Measurements from ENCODE around the gene FGR.
A peak's percentile ranks its signal among the peaks of the same experiment; 100 is the strongest.

Gene FGR

DNA sequence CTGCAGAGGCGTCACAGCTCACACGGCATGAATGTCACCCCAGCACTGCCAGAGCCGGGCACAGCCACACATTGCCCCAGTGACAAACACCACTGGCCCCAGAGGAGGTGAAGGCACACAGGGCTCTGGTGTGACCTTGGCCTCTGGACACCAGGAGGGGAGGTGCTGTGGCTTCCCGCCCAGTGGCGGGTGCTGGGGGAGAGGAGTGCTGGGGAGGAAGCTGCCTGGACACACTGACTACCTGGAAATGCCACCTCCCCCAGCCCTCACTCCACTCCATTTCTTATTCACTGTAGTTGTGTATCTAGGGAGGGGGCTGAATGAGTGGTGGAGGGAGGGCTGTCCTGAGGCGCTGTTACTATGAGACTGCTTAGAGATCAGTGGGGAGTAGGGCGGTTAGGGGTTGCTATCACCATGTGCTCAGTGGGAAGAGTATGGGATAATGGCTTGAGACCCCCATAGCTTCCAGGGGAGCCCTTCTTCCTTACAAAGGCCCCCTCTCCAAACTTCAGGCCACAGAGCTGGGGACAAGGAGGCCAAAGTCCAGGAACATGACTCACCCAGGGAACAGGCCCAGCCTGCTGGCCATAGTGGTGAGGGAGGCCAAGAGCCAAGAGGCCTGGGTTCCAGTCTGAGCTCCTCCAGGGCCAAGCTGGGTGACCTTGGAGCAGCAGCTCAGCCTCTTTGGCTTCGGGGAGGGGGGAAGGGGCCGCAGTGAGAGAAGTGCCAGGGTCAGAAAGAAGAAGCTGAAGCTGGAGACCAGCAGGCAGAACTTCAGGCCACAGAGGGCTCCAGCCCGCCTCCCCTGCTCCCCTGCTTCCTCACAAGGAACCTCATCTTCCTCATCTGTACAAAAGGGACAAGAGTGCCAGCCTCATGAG, 71.2 kb downstream of the FGR start:
- ATAC-seq = peak; percentile 15; the same call in 2 of the 3 replicates
- TF ChIP-seq PPARA (CRISPR knock-in tag; IDR thresholded peaks at IDR 0.05; ENCODE audit: borderline replicate concordance) = no peak
- no peak for TF ChIP-seq BACH2 (CRISPR knock-in tag; IDR thresholded peaks at IDR 0.05; ENCODE audit: borderline replicate concordance)
- TF ChIP-seq ESRRG (CRISPR knock-in tag; IDR thresholded peaks at IDR 0.05) = no peak
- TF ChIP-seq, protein P1, sequence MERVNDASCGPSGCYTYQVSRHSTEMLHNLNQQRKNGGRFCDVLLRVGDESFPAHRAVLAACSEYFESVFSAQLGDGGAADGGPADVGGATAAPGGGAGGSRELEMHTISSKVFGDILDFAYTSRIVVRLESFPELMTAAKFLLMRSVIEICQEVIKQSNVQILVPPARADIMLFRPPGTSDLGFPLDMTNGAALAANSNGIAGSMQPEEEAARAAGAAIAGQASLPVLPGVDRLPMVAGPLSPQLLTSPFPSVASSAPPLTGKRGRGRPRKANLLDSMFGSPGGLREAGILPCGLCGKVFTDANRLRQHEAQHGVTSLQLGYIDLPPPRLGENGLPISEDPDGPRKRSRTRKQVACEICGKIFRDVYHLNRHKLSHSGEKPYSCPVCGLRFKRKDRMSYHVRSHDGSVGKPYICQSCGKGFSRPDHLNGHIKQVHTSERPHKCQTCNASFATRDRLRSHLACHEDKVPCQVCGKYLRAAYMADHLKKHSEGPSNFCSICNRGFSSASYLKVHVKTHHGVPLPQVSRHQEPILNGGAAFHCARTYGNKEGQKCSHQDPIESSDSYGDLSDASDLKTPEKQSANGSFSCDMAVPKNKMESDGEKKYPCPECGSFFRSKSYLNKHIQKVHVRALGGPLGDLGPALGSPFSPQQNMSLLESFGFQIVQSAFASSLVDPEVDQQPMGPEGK (CRISPR knock-in tag; IDR thresholded peaks at IDR 0.05; ENCODE audit: borderline replicate concordance) = no peak
- no peak for TF ChIP-seq CSDC2 (CRISPR knock-in tag; IDR thresholded peaks at IDR 0.05)
- TF ChIP-seq, protein P2, sequence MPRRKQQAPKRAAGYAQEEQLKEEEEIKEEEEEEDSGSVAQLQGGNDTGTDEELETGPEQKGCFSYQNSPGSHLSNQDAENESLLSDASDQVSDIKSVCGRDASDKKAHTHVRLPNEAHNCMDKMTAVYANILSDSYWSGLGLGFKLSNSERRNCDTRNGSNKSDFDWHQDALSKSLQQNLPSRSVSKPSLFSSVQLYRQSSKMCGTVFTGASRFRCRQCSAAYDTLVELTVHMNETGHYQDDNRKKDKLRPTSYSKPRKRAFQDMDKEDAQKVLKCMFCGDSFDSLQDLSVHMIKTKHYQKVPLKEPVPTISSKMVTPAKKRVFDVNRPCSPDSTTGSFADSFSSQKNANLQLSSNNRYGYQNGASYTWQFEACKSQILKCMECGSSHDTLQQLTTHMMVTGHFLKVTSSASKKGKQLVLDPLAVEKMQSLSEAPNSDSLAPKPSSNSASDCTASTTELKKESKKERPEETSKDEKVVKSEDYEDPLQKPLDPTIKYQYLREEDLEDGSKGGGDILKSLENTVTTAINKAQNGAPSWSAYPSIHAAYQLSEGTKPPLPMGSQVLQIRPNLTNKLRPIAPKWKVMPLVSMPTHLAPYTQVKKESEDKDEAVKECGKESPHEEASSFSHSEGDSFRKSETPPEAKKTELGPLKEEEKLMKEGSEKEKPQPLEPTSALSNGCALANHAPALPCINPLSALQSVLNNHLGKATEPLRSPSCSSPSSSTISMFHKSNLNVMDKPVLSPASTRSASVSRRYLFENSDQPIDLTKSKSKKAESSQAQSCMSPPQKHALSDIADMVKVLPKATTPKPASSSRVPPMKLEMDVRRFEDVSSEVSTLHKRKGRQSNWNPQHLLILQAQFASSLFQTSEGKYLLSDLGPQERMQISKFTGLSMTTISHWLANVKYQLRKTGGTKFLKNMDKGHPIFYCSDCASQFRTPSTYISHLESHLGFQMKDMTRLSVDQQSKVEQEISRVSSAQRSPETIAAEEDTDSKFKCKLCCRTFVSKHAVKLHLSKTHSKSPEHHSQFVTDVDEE (CRISPR knock-in tag; IDR thresholded peaks at IDR 0.05) = no peak
- TF ChIP-seq ARNTL (CRISPR knock-in tag; IDR thresholded peaks at IDR 0.05; ENCODE audit: borderline replicate concordance, low read depth) = no peak
- no peak for TF ChIP-seq RARB (CRISPR knock-in tag; IDR thresholded peaks at IDR 0.05)
- TF ChIP-seq GLIS3 (CRISPR knock-in tag; IDR thresholded peaks at IDR 0.05) = no peak
- no peak for TF ChIP-seq ZC3H10 (CRISPR knock-in tag; IDR thresholded peaks at IDR 0.05)
- no peak for TF ChIP-seq ZNF565 (CRISPR knock-in tag; conservative IDR thresholded peaks at IDR 0.05; ENCODE audit: low read depth)
- no peak for TF ChIP-seq OSR1 (CRISPR knock-in tag; IDR thresholded peaks at IDR 0.05)
- TF ChIP-seq ZNF8 (CRISPR knock-in tag; IDR thresholded peaks at IDR 0.05) = no peak
- TF ChIP-seq, protein P3, sequence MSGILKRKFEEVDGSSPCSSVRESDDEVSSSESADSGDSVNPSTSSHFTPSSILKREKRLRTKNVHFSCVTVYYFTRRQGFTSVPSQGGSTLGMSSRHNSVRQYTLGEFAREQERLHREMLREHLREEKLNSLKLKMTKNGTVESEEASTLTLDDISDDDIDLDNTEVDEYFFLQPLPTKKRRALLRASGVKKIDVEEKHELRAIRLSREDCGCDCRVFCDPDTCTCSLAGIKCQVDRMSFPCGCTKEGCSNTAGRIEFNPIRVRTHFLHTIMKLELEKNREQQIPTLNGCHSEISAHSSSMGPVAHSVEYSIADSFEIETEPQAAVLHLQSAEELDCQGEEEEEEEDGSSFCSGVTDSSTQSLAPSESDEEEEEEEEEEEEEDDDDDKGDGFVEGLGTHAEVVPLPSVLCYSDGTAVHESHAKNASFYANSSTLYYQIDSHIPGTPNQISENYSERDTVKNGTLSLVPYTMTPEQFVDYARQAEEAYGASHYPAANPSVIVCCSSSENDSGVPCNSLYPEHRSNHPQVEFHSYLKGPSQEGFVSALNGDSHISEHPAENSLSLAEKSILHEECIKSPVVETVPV (CRISPR knock-in tag; IDR thresholded peaks at IDR 0.05) = no peak
- no peak for TF ChIP-seq SNAI2 (CRISPR knock-in tag; IDR thresholded peaks at IDR 0.05)
- no peak for TF ChIP-seq TOX (CRISPR knock-in tag; IDR thresholded peaks at IDR 0.05; ENCODE audit: borderline replicate concordance)
- TF ChIP-seq, protein P4, sequence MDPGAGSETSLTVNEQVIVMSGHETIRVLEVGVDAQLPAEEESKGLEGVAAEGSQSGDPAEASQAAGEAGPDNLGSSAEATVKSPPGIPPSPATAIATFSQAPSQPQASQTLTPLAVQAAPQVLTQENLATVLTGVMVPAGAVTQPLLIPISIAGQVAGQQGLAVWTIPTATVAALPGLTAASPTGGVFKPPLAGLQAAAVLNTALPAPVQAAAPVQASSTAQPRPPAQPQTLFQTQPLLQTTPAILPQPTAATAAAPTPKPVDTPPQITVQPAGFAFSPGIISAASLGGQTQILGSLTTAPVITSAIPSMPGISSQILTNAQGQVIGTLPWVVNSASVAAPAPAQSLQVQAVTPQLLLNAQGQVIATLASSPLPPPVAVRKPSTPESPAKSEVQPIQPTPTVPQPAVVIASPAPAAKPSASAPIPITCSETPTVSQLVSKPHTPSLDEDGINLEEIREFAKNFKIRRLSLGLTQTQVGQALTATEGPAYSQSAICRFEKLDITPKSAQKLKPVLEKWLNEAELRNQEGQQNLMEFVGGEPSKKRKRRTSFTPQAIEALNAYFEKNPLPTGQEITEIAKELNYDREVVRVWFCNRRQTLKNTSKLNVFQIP (CRISPR knock-in tag; IDR thresholded peaks at IDR 0.05; ENCODE audit: borderline replicate concordance, low read depth) = no peak
- no peak for TF ChIP-seq ZFP3 (CRISPR knock-in tag; IDR thresholded peaks at IDR 0.05)
- no peak for TF ChIP-seq ZNF70 (CRISPR knock-in tag; IDR thresholded peaks at IDR 0.05)

DNA sequence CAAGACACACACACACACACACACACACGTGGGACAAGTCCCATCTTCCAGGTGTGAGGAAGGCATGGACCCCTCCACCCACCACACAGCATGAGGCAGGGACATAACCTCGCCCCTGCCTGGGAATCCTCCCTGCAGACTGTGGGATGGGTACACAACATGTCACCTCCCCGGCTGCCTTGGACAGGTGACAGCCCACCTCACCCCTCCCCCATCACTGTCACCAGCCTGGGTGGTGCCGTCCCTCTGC, 71.7 kb downstream of the FGR start:
- no peak for ATAC-seq
- TF ChIP-seq, protein P4 (CRISPR knock-in tag; IDR thresholded peaks at IDR 0.05; ENCODE audit: borderline replicate concordance, low read depth) = no peak
- TF ChIP-seq BACH2 (CRISPR knock-in tag; IDR thresholded peaks at IDR 0.05; ENCODE audit: borderline replicate concordance) (no peak), CSDC2 (CRISPR knock-in tag; IDR thresholded peaks at IDR 0.05) (no peak), ZFP3 (CRISPR knock-in tag; IDR thresholded peaks at IDR 0.05) (no peak), RARB (CRISPR knock-in tag; IDR thresholded peaks at IDR 0.05) (no peak), ZNF70 (CRISPR knock-in tag; IDR thresholded peaks at IDR 0.05) (no peak), TCF4 (CRISPR knock-in tag; IDR thresholded peaks at IDR 0.05; ENCODE audit: borderline replicate concordance) (no peak), SNAI2 (CRISPR knock-in tag; IDR thresholded peaks at IDR 0.05) (no peak), ISL1 (CRISPR knock-in tag; IDR thresholded peaks at IDR 0.05) (no peak), GLIS3 (CRISPR knock-in tag; IDR thresholded peaks at IDR 0.05) (no peak), PPARA (CRISPR knock-in tag; IDR thresholded peaks at IDR 0.05; ENCODE audit: borderline replicate concordance) (no peak), ESRRG (CRISPR knock-in tag; IDR thresholded peaks at IDR 0.05) (no peak), ZNF565 (CRISPR knock-in tag; conservative IDR thresholded peaks at IDR 0.05; ENCODE audit: low read depth) (no peak), ARNTL (CRISPR knock-in tag; IDR thresholded peaks at IDR 0.05; ENCODE audit: borderline replicate concordance, low read depth) (no peak)
- TF ChIP-seq, protein P2 (CRISPR knock-in tag; IDR thresholded peaks at IDR 0.05) = no peak
- TF ChIP-seq, protein P3 (CRISPR knock-in tag; IDR thresholded peaks at IDR 0.05) = no peak
- TF ChIP-seq, protein P5, sequence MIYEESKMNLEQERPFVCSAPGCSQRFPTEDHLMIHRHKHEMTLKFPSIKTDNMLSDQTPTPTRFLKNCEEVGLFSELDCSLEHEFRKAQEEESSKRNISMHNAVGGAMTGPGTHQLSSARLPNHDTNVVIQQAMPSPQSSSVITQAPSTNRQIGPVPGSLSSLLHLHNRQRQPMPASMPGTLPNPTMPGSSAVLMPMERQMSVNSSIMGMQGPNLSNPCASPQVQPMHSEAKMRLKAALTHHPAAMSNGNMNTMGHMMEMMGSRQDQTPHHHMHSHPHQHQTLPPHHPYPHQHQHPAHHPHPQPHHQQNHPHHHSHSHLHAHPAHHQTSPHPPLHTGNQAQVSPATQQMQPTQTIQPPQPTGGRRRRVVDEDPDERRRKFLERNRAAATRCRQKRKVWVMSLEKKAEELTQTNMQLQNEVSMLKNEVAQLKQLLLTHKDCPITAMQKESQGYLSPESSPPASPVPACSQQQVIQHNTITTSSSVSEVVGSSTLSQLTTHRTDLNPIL (CRISPR knock-in tag; IDR thresholded peaks at IDR 0.05; ENCODE audit: low read depth) = no peak
